Peyer's patch (tissue), 4 donors: ENCODE measurements around the gene TAF1D. TPM values are rescaled to one million over a fixed set of nuclear protein-coding genes. Genes with fewer than 3 reads are reported as not detected.

Experiments
- DNase-seq, 3 donors: peaks; one replicate each; pipeline ENCODE4 v3.0.0-alpha.2; 2017 to 2019
- H3K27ac ChIP-seq, 4 donors: fragments of 200-600 bp; sonication (generic); one replicate each; pipeline ENCODE4 v1.5.1; 2016 to 2019
- H3K27me3 ChIP-seq, 2 donors: fragments of 200-600 bp; sonication (generic); one replicate each; pipeline ENCODE4 v1.5.1; 2019
- H3K36me3 ChIP-seq, 3 donors: fragments of 200-600 bp; sonication (generic); one replicate each; pipeline ENCODE4 v1.5.1; 2016 to 2019
- H3K4me1 ChIP-seq, 4 donors: fragments of 200-600 bp; sonication (generic); one replicate each; pipeline ENCODE4 v1.5.1; 2016 to 2019
- H3K4me3 ChIP-seq, 4 donors: fragments of 200-600 bp; sonication (generic); 1 replicate in 3 of 4; 2 replicates in 1 of 4; pipeline ENCODE4 v1.5.1; 2016 to 2019; ENCODE audit warnings: mild to moderate bottlenecking in 1 of 4
- H3K9me3 ChIP-seq, 4 donors: fragments of 200-600 bp; sonication (generic); one replicate each; pipeline ENCODE4 v1.5.1; 2016 to 2019; ENCODE audit warnings: mild to moderate bottlenecking in 1 of 4
- POLR2A ChIP-seq, 2 donors: fragments of 450-650 bp; IDR thresholded peaks; one replicate each; pipeline ENCODE4 v1.5.1; 2017; ENCODE audit warnings: antibody characterized with exemption in 2 of 2, mild to moderate bottlenecking in 2 of 2, moderate library complexity in 2 of 2
- total RNA-seq, 4 donors: library from RNA; depleted of rRNA; stranded (reverse); fragments of >200 nt; gene quantifications; one replicate each; pipeline ENCODE4 v1.1.0, GENCODE V29; 2016
- TF ChIP-seq, protein P1 (sequence below), 6 experiments: fragments of 450-650 bp in 4 of 6; fragments of 200-600 bp in 2 of 6; sonication (generic) in 1 of 6; IDR thresholded peaks; one replicate each; pipeline ENCODE4 v1.5.1; 2017 to 2019; ENCODE audit warnings: antibody characterized with exemption in 6 of 6, mild to moderate bottlenecking in 3 of 6, moderate library complexity in 1 of 6

TAF1D gene
- total RNA-seq, 4 donors from 2014 or later, result 72.7 to 183 (median 108) TPM

DNA sequence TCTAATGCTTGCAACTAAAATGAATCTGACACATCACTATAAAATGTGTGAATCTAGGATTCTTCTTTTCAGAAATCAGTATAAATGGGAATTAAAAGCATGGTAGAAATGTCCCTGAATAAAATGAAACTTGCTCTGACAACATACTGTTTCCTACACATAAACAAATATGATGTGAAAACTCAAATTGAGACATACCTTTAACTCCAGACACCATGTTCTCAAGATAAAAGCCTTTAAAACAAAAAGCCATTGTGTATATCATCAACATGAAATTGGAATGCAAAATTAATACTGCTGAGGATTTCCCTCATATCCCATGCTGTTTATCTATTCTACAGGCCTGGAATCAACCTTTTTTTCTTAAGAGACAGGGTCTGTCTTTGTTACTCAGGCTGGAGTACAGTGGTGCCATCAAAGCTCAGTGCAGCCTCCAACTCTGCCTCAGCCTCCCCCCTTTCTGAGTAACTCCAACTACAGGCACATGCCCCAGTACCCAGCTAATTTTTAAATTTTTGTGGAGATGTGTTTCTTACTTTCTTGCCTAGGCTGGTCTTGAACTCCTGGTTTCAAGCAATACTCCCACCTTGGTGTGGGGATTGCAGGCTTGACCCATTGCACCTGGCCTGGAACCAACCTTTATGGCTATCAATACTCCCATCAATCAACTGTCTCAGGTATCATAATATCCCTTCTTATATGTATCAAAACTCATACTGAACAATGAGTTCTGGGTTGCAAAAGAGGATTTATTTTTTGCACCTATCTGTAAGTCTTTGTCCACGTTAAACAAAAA lies 6.7 kb downstream of the TAF1D start:
- H3K4me1 ChIP-seq, result peaks cover 0 to 26% (median 10%) of the 10 kb centered on the region in 4 donors
- no peak for TF ChIP-seq POLR2A (IDR thresholded peaks at IDR 0.05)
- TF ChIP-seq, protein P1, sequence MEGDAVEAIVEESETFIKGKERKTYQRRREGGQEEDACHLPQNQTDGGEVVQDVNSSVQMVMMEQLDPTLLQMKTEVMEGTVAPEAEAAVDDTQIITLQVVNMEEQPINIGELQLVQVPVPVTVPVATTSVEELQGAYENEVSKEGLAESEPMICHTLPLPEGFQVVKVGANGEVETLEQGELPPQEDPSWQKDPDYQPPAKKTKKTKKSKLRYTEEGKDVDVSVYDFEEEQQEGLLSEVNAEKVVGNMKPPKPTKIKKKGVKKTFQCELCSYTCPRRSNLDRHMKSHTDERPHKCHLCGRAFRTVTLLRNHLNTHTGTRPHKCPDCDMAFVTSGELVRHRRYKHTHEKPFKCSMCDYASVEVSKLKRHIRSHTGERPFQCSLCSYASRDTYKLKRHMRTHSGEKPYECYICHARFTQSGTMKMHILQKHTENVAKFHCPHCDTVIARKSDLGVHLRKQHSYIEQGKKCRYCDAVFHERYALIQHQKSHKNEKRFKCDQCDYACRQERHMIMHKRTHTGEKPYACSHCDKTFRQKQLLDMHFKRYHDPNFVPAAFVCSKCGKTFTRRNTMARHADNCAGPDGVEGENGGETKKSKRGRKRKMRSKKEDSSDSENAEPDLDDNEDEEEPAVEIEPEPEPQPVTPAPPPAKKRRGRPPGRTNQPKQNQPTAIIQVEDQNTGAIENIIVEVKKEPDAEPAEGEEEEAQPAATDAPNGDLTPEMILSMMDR (IDR thresholded peaks at IDR 0.05), result no peak
- H3K9me3 ChIP-seq, result no peaks in the 10 kb centered on the region
- DNase-seq, result no peak
- no peaks in the 10 kb centered on the region for H3K27me3 ChIP-seq
- no peak overlapping the region for H3K27ac ChIP-seq
- peaks cover 0 to 95% (median 5%) of the 10 kb centered on the region in 3 donors for H3K36me3 ChIP-seq
- no peak overlapping the region for H3K4me3 ChIP-seq

DNA sequence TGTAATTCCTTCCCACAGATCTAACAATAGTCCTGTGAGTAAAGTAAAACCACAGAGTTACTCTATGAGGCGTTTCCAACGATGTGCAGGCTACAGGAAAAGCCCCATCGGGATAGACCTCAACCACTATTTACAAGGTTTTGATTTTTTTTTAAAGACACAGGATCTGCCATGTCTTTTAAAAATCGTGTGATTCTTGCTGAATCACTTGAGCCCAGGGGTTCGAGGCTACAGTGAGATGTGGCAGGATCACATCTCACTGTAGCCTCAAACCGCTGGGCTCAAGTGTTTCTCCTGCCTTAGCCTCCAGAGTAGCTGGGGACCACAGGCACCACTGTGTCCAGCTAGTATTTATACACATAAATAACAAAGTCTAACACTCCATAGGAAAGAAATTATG lies 7.8 kb downstream of the TAF1D start:
- no peak for TF ChIP-seq POLR2A (IDR thresholded peaks at IDR 0.05)
- TF ChIP-seq, protein P1 (IDR thresholded peaks at IDR 0.05), result no peak
- Histone ChIP-seq H3K27me3 (no peaks in the 10 kb centered on the region), H3K36me3 (peaks cover 0 to 100% (median 5%) of the 10 kb centered on the region in 3 donors), H3K4me3 (no peak overlapping the region), H3K4me1 (peaks cover 0 to 14% (median 4%) of the 10 kb centered on the region in 4 donors), H3K27ac (no peak overlapping the region), H3K9me3 (no peaks in the 10 kb centered on the region)
- DNase-seq, result no peak

DNA sequence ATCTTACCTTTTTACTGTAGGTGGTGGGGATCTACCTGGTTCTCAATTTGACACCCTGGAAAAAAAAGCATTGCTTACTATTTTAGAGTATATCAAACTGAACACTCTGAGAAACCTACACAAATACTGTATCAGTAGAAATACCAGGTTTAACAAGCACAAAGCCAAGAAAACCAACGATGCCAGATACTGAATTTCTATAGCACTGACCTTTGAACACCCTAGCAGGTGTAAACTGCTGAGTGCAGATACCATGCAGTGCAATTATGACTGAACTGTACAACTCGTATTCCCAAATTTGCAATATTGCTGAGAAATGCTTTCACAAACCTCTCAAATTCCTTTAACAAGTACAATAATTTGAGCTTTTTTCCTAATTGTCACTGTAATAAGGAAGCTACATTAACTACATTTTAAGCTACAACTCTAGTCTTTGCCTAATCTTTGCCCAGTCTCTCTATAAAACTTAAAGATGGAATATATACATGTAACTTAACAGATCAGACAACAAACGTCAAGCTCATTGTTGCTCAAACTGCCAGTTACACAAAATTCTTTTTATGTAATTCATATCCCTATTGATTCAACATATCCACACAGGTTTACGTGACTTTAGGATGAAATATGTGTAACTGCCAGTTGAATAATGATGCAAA lies 8.9 kb downstream of the TAF1D start:
- Histone ChIP-seq H3K36me3 (peaks cover 0 to 98% (median 5%) of the 10 kb centered on the region in 3 donors), H3K27me3 (no peaks in the 10 kb centered on the region), H3K4me1 (peaks cover 0 to 5% (median 0%) of the 10 kb centered on the region in 4 donors), H3K27ac (no peak overlapping the region), H3K9me3 (no peaks in the 10 kb centered on the region), H3K4me3 (no peak overlapping the region)
- DNase-seq, result no peak
- TF ChIP-seq, protein P1 (IDR thresholded peaks at IDR 0.05), result no peak
- TF ChIP-seq POLR2A (IDR thresholded peaks at IDR 0.05), result no peak

DNA sequence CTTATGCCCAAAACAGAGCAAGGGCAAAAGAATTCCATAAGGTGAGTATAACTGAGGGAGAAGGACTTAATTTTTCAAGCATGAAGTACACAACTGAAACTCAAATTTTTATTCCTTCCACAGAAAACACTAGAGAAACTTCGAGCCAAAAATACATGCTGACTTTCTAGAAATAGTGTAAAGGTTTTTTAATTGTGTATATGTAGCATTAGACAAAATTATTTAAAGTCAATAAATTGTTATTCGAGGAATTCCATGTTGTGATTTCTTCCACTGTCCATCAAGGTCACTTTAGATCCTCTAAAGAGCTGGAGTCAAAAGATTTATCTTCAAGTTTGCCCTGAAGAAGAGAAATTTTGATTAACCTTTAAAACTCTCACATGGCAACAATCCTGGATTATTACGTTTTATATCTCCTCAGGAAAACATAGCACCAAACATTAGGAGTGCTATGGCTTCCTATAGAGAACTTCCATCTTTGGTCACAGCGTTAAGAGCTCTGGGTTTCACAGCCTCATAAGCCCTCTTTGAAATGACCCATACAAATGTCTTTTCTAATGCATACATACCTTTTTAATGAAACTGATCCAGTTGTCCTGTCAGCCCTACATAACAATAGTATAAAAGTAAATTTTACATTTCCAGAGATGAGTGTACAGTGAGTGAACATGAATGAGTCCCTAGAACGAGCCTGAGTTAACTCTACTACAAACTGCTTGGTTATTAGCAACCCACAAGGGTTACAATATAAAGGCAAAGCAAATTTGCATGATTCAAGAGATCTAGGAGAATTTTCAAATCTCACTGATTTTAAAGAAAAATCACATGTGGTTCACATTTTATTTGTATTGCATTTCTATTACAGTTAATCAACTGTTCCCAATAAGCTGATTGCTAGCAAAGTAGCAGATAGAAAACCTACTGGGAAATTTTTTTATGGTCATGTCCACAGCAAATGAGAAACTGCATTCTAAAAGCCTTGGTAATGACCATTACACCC lies 10.9 kb downstream of the TAF1D start:
- Histone ChIP-seq H3K36me3 (peaks cover 0 to 98% (median 5%) of the 10 kb centered on the region in 3 donors), H3K4me3 (no peak overlapping the region), H3K27ac (no peak overlapping the region), H3K4me1 (no peaks in the 10 kb centered on the region), H3K9me3 (no peaks in the 10 kb centered on the region), H3K27me3 (no peaks in the 10 kb centered on the region)
- DNase-seq, result no peak
- TF ChIP-seq POLR2A (IDR thresholded peaks at IDR 0.05), result no peak
- TF ChIP-seq, protein P1 (IDR thresholded peaks at IDR 0.05), result no peak

DNA sequence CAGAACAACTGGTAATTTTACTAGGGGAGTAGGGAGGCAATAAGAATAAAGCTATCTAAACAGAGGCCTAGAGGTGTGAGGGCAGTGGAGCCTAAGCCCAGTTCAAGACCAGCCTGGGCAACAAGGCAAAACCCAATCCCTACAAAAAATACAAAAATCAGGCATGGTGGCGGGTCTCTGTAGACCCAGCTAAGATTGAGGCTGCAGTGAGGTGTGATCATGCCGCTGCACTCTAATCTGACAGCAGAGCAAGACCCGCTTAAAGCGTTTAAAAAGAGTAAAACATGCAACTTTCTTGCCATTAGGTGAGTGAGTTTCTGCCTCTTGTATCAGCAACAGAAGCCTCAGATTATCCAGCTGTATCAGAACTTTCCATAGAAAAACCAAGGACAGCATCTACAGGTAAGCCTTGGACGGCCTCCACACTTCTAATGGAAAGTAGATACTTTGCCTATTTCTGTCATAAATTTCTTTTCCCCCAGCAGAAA lies 12.1 kb downstream of the TAF1D start:
- no peaks in the 10 kb centered on the region for H3K4me1 ChIP-seq
- TF ChIP-seq, protein P1 (IDR thresholded peaks at IDR 0.05), result no peak
- no peak for TF ChIP-seq POLR2A (IDR thresholded peaks at IDR 0.05)
- H3K27ac ChIP-seq, result no peak overlapping the region
- no peak overlapping the region for H3K4me3 ChIP-seq
- no peak for DNase-seq
- H3K36me3 ChIP-seq, result peaks cover 0 to 87% (median 5%) of the 10 kb centered on the region in 3 donors
- H3K27me3 ChIP-seq, result no peaks in the 10 kb centered on the region
- no peaks in the 10 kb centered on the region for H3K9me3 ChIP-seq
